Esophagus muscularis mucosa (tissue), 4 donors: ENCODE measurements around the gene SCML1.

Experiments used
- CTCF ChIP-seq, 3 experiments: fragments of 200-600 bp in 2 of 3; fragments of 450-650 bp in 1 of 3; sonication (generic) in 2 of 3; IDR thresholded peaks; one replicate each; pipeline ENCODE4 v1.5.1; 2017 to 2019; ENCODE audit warnings: antibody characterized with exemption in 3 of 3, mild to moderate bottlenecking in 2 of 3, moderate library complexity in 1 of 3
- EP300 ChIP-seq: sonication (generic); formaldehyde crosslinking; IDR thresholded peaks from one replicate; pipeline ENCODE4 v1.6.1; 2017; ENCODE audit warnings: antibody characterized with exemption
- POLR2A ChIP-seq: fragments of 450-650 bp; IDR thresholded peaks from one replicate; pipeline ENCODE4 v1.6.1; 2017; ENCODE audit warnings: antibody characterized with exemption, moderate library complexity, mild to moderate bottlenecking, low read depth
- POLR2AphosphoS5 ChIP-seq, 2 donors: sonication (generic); formaldehyde crosslinking; IDR thresholded peaks; one replicate each; pipeline ENCODE4 v1.6.1; 2017; ENCODE audit warnings: antibody characterized with exemption in 2 of 2

- TF ChIP-seq POLR2AphosphoS5 (IDR thresholded peaks at IDR 0.05) (no peak), CTCF (IDR thresholded peaks at IDR 0.05) (no peak), POLR2A (no peak), EP300 (no peak)
Observed at GRCh38 chrX:17692709-17693346, 44.5 kb upstream of the SCML1 start.
